HG03139 (cell line): Measurements from ENCODE around the gene HBG1.

ENCODE experiments used
- ATAC-seq: cut with Tn5 transposase; IDR thresholded peaks from one replicate; pipeline ENCODE4 v1.9.1; 2021; ENCODE audit not compliant: unreplicated experiment

The HBG1 gene

DNA sequence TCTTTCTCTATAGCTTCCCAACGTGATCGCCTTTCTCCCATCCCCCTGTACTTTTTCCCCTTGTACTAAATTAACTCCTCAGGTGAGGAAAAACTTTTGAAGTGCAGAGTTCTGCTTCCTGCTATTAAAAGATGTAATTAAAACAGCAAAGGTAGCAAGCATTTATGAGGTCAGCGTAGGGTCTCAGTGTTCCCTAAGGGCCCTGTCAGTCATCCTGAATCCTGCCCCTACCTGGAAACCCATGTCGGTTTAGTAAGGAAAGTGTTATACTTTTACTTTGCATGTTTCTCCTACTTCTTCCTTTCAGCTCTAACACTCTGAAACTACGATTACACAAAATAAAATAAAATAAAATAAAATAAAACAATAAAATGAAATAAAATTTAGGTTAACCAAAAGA is 21.5 kb downstream of the HBG1 start:
- ATAC-seq = no peak

- ATAC-seq = no peak
Measured at GRCh38 chr11:5227681-5228080, 22.0 kb downstream of the HBG1 start.

GRCh38 chr11:5226732-5227310 is 22.8 kb downstream of the HBG1 start, which contains the start of gene HBB:
TSS of gene HBB (minus strand) at chr11:5227071. CDS start at chr11:5227021, 50 bp downstream.
- no peak for ATAC-seq

GRCh38 chr11:5225480-5225871 is 24.2 kb downstream of the HBG1 start:
- ATAC-seq = no peak

DNA sequence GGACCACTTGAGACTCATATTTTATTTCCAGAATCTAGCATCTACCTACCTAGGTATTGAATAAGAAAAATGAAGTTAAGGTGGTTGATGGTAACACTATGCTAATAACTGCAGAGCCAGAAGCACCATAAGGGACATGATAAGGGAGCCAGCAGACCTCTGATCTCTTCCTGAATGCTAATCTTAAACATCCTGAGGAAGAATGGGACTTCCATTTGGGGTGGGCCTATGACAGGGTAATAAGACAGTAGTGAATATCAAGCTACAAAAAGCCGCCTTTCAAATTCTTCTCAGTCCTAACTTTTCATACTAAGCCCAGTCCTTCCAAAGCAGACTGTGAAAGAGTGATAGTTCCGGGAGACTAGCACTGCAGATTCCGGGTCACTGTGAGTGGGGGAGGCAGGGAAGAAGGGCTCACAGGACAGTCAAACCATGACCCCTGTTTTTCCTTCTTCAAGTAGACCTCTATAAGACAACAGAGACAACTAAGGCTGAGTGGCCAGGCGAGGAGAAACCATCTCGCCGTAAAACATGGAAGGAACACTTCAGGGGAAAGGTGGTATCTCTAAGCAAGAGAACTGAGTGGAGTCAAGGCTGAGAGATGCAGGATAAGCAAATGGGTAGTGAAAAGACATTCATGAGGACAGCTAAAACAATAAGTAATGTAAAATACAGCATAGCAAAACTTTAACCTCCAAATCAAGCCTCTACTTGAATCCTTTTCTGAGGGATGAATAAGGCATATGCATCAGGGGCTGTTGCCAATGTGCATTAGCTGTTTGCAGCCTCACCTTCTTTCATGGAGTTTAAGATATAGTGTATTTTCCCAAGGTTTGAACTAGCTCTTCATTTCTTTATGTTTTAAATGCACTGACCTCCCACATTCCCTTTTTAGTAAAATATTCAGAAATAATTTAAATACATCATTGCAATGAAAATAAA is 24.8 kb downstream of the HBG1 start:
- no peak for ATAC-seq

DNA sequence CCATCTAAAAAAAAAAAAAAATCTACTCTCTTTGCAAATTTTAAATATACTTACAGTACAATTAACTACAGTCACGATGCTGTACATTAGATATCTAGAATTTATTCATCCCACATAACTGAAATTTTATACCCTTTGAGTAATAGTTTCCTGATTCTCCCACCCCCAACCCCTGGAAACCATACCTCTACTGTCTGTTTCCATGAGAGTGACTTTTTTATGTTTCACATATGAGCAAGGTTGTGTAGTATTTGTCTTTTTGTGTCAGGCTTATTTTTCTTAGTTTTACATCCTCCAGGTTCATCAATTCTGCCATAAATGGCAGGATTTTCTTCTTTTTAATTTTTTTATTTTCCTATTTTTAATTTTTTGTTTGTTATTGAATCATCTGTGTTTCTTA is 26.0 kb downstream of the HBG1 start:
- ATAC-seq = no peak

GRCh38 chr11:5223146-5223545 is 26.5 kb downstream of the HBG1 start:
- no peak for ATAC-seq

GRCh38 chr11:5210376-5210885 is 39.2 kb downstream of the HBG1 start:
- ATAC-seq = no peak

GRCh38 chr11:5204787-5205186 is 44.9 kb downstream of the HBG1 start:
- ATAC-seq = peak; percentile 82

DNA sequence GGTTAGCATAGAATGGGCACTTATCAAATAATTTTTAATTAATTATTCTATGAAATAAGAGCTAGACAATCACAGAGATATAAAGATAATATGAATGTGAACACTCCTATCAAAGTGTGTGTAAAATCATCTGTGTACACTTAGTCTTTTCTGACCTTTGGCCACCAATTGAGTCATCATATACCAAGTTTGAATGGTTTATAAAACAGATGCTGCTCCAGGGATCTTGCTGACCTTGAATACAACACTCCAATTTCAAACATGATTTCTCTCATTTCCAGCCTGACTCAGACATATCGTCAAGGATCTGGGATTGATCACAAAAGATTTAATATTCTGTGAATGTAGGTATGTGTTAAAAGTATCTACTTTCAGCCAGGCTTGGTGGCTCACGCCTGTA is 46.3 kb downstream of the HBG1 start:
- ATAC-seq = no peak

- ATAC-seq = no peak
Measured at GRCh38 chr11:5200582-5200981, 49.1 kb downstream of the HBG1 start, which contains the start of gene OR51V1. TSS of gene OR51V1 (minus strand) at chr11:5200682. CDS start at chr11:5200682, 0 bp downstream.

- no peak for ATAC-seq
Measured at GRCh38 chr11:5198285-5198684, 51.4 kb downstream of the HBG1 start.
